Osteoblast (primary cell): ENCODE measurements around the gene FKRP. TPM values are rescaled to one million over a fixed set of nuclear protein-coding genes. Genes with fewer than 3 reads are reported as not detected.
"Not testable (repeated sequence)": the region's sequence is repeated elsewhere in the genome, so short reads cannot be mapped to it uniquely, and the experiment has no call there.

ENCODE experiments used
- DNase-seq: peaks from one replicate; pipeline ENCODE4 v3.0.0; 2011; ENCODE audit warnings: low spot score, mixed read lengths; ENCODE audit not compliant: insufficient read length; ENCODE audit errors: missing footprints
- H2AFZ ChIP-seq: 2 replicates; pipeline ENCODE4 v1.6.0; 2011; ENCODE audit warnings: mild to moderate bottlenecking, low read length
- H3K27ac ChIP-seq: 2 replicates; pipeline ENCODE4 v1.5.1; 2011; ENCODE audit warnings: mild to moderate bottlenecking, low read depth, low read length, moderate library complexity
- H3K27me3 ChIP-seq: 2 replicates; pipeline ENCODE4 v1.6.0; 2012; ENCODE audit warnings: mild to moderate bottlenecking, control low read depth, inconsistent platforms, low read length, moderate library complexity; ENCODE audit not compliant: insufficient read depth
- H3K36me3 ChIP-seq: 2 replicates; pipeline ENCODE4 v1.5.1; 2011; ENCODE audit warnings: mild to moderate bottlenecking, low read length, control low read depth, moderate library complexity; ENCODE audit not compliant: insufficient read depth
- H3K4me1 ChIP-seq: 2 replicates; pipeline ENCODE4 v1.5.1; 2011; ENCODE audit warnings: mild to moderate bottlenecking, low read length, control low read depth, moderate library complexity; ENCODE audit not compliant: insufficient read depth
- H3K4me2 ChIP-seq: 2 replicates; pipeline ENCODE4 v1.6.0; 2011; ENCODE audit warnings: mild to moderate bottlenecking, low read length; ENCODE audit not compliant: insufficient read depth
- H3K4me3 ChIP-seq: fragments of 200-600 bp; sonication (generic); 3 replicates; pipeline ENCODE4 v1.5.1; 2012; ENCODE audit warnings: mild to moderate bottlenecking, low read length, inconsistent platforms; ENCODE audit not compliant: insufficient read depth
- H3K79me2 ChIP-seq: 2 replicates; pipeline ENCODE4 v1.6.0; 2012; ENCODE audit warnings: mild to moderate bottlenecking, low read length, control low read depth, inconsistent platforms; ENCODE audit not compliant: insufficient read depth
- H3K9me3 ChIP-seq: 2 replicates; pipeline ENCODE4 v1.5.1; 2011; ENCODE audit warnings: low read depth, low read length, control low read depth
- H4K20me1 ChIP-seq: 2 replicates; pipeline ENCODE4 v1.6.0; 2012; ENCODE audit warnings: mild to moderate bottlenecking, low read length, control low read depth; ENCODE audit not compliant: insufficient read depth
- CTCF ChIP-seq: IDR thresholded peaks from 2 replicates; pipeline ENCODE4 v1.5.1; 2011; ENCODE audit warnings: mild to moderate bottlenecking, low read depth, low read length, moderate library complexity; ENCODE audit errors: extremely low read depth
- small RNA-seq: library from RNA; depleted of rRNA; stranded (forward); fragments of <200 nt; gene quantifications from one replicate; pipeline ENCODE3, GENCODE V24; 2012
- total RNA-seq: library from RNA; depleted of rRNA; stranded (reverse); fragments of >200 nt; gene quantifications from 2 replicates; pipeline ENCODE4 v1.2.3, GENCODE V29; 2012

The FKRP gene
- total RNA-seq, 1 donor: 18.5 TPM

DNA sequence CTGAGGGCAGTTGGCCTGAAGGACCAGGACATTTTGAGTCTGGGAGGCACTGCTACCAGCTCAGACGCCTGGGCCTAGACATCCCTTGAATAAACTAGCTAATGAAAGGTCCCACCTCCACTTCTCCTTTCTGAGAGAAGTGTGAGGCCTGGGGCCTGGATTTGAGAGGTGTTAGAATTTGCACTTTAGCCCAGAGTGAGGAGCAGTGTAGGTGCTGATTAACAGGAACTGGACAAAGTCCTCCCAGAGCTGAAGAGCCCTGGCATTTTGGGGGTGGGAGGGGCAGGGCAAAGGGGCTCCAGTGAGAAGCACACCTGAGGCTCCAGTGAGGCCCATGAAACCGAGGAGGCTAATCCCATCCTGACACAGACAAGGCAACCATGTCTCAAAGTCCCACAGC, 57.7 kb downstream of the FKRP start:
- no peak overlapping the region for H3K4me3 ChIP-seq
- H3K4me1 ChIP-seq: no peaks in the 10 kb centered on the region
- H3K9me3 ChIP-seq: no peaks in the 10 kb centered on the region
- no peak overlapping the region for H3K27ac ChIP-seq
- no peaks in the 10 kb centered on the region for H3K36me3 ChIP-seq
- H2AFZ ChIP-seq: no peak overlapping the region
- H3K27me3 ChIP-seq: no peaks in the 10 kb centered on the region
- DNase-seq: no peak
- H3K4me2 ChIP-seq: no peak overlapping the region
- H4K20me1 ChIP-seq: no peaks in the 10 kb centered on the region
- no peaks in the 10 kb centered on the region for H3K79me2 ChIP-seq
- TF ChIP-seq CTCF: no peak

GRCh38 chr19:46804432-46804831, 58.6 kb downstream of the FKRP start:
- H2AFZ ChIP-seq, DNase-seq, H3K36me3 ChIP-seq, H3K27ac ChIP-seq, H3K4me2 ChIP-seq, H3K27me3 ChIP-seq, H3K79me2 ChIP-seq, H3K4me3 ChIP-seq, H4K20me1 ChIP-seq, H3K9me3 ChIP-seq, H3K4me1 ChIP-seq: not testable (repeated sequence)

DNA sequence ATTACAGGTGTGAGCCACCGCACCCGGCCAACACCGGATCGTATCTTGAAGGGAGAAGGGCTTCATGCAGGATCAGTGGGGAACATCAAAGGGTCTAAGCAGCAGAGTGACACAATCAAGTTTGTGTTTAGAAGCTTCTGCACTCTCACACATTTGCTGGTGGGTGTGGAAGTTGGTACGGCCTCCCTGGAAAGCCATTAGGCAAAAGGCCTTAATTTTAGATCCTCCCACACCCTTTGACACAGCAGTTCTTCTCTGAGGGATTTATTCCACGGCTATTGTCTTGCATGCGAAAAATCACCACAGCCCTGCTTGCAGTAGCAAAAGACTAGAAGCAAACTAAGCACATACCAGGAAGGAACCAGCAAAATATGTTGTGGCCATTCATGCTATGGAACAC, 60.8 kb downstream of the FKRP start:
- Histone ChIP-seq H3K27ac (no peak overlapping the region), H4K20me1 (no peaks in the 10 kb centered on the region), H3K4me1 (no peaks in the 10 kb centered on the region), H3K4me2 (no peak overlapping the region), H3K79me2 (no peaks in the 10 kb centered on the region), H3K9me3 (no peaks in the 10 kb centered on the region), H3K4me3 (no peak overlapping the region), H3K36me3 (no peaks in the 10 kb centered on the region), H3K27me3 (no peaks in the 10 kb centered on the region), H2AFZ (no peak overlapping the region)
- no peak for DNase-seq
- TF ChIP-seq CTCF: no peak

Small RNAs within 50 kb of the gene (small RNA-seq; reads per million reads assigned to genes)
- gene MIR320E (not detected), gene RF00019 (not detected)

Other genes with a start within 250 kb of the FKRP start
- gene CALM3, start 144.7 kb upstream of the FKRP start, total RNA-seq: 105 and 124 TPM in 2 replicates
- gene PTGIR, start 121.0 kb upstream of the FKRP start, total RNA-seq: 2.5 and 2.9 TPM in 2 replicates
- not detected in 2 replicates for gene GNG8, start 109.9 kb upstream of the FKRP start, total RNA-seq
- 1.8 and 3.5 TPM in 2 replicates for gene DACT3, start 84.9 kb upstream of the FKRP start, total RNA-seq
- gene PRKD2, start 28.9 kb upstream of the FKRP start, total RNA-seq: 9.0 and 9.4 TPM in 2 replicates
- 56.3 and 56.5 TPM in 2 replicates for gene STRN4, start 393 bp downstream of the FKRP start, total RNA-seq
- 274 and 354 TPM in 2 replicates for gene SLC1A5, start 42.5 kb downstream of the FKRP start, total RNA-seq
- gene AP2S1, start 104.8 kb downstream of the FKRP start, total RNA-seq: 117 and 136 TPM in 2 replicates
- gene ARHGAP35, start 114.9 kb downstream of the FKRP start, total RNA-seq: 76.0 and 82.2 TPM in 2 replicates